Fibroblast of lung (primary cell): ENCODE measurements around the gene ZDHHC14. TPM values are rescaled to one million over a fixed set of nuclear protein-coding genes. Genes with fewer than 3 reads are reported as not detected.

Source experiments
- DNase-seq, 2 donors: peaks; one replicate each; pipeline versions ENCODE4 v3.0.0 to v3.0.0-alpha.2; 2010; ENCODE audit warnings: low read depth in 2 of 2
- H2AFZ ChIP-seq: 2 replicates; pipeline ENCODE4 v1.5.1; 2012; ENCODE audit warnings: low read length, control low read depth, inconsistent platforms
- H3K27ac ChIP-seq: 2 replicates; pipeline ENCODE4 v1.5.1; 2011; ENCODE audit warnings: low read length, control low read depth; ENCODE audit not compliant: insufficient read depth
- H3K27me3 ChIP-seq: 2 replicates; pipeline ENCODE4 v1.5.1; 2011; ENCODE audit warnings: mild to moderate bottlenecking, low read length; ENCODE audit not compliant: control insufficient read depth, insufficient read depth
- H3K36me3 ChIP-seq: 2 replicates; pipeline ENCODE4 v1.5.1; 2011; ENCODE audit warnings: low read length; ENCODE audit not compliant: control insufficient read depth, insufficient read depth
- H3K4me1 ChIP-seq: 2 replicates; pipeline ENCODE4 v1.5.1; 2011; ENCODE audit warnings: low read length; ENCODE audit not compliant: control insufficient read depth, insufficient read depth; ENCODE audit errors: extremely low read depth
- H3K4me2 ChIP-seq: 2 replicates; pipeline ENCODE4 v1.5.1; 2011; ENCODE audit warnings: low read length, control low read depth; ENCODE audit not compliant: insufficient read depth; ENCODE audit errors: extremely low read depth
- H3K4me3 ChIP-seq, 4 experiments: fragments of 200-600 bp in 1 of 4; sonication (generic) in 1 of 4; replicated peaks in 1 of 4; 2 replicates each; pipeline ENCODE4 v1.5.1; 2011 to 2016; ENCODE audit warnings: low read length in 4 of 4, low read depth in 3 of 4, mild to moderate bottlenecking in 3 of 4, control low read depth in 2 of 4, inconsistent platforms in 1 of 4, mixed read lengths in 1 of 4; ENCODE audit not compliant: insufficient read depth in 1 of 4; ENCODE audit errors: control extremely low read depth in 1 of 4
- H3K79me2 ChIP-seq: 2 replicates; pipeline ENCODE4 v1.5.1; 2012; ENCODE audit warnings: mild to moderate bottlenecking, low read length, inconsistent platforms; ENCODE audit not compliant: control insufficient read depth, insufficient read depth
- H3K9ac ChIP-seq: 2 replicates; pipeline ENCODE4 v1.5.1; 2011; ENCODE audit warnings: mild to moderate bottlenecking, low read length, control low read depth; ENCODE audit not compliant: insufficient read depth
- H3K9me3 ChIP-seq: 2 replicates; pipeline ENCODE4 v1.5.1; 2012; ENCODE audit warnings: low read depth, low read length; ENCODE audit not compliant: control insufficient read depth, insufficient read depth
- H4K20me1 ChIP-seq: 2 replicates; pipeline ENCODE4 v1.5.1; 2011; ENCODE audit warnings: low read length; ENCODE audit not compliant: control insufficient read depth, insufficient read depth; ENCODE audit errors: extremely low read depth
- CTCF ChIP-seq, 2 donors: IDR thresholded peaks in 1 of 2; conservative IDR thresholded peaks in 1 of 2; 1 replicate in 1 of 2; 2 replicates in 1 of 2; pipeline ENCODE4 v1.5.1; 2011 to 2012; ENCODE audit warnings: low read length in 2 of 2, control low read depth in 1 of 2, inconsistent platforms in 1 of 2, low read depth in 1 of 2, mild to moderate bottlenecking in 1 of 2
- EZH2 ChIP-seq: IDR thresholded peaks from 2 replicates; pipeline ENCODE4 v1.5.1; 2012; ENCODE audit warnings: low read length, control low read depth, mild to moderate bottlenecking; ENCODE audit errors: missing control alignments
- polyA plus RNA-seq, 2 donors: library from polyadenylated mRNA; depleted of rRNA in 1 of 2; stranded (reverse) in 1 of 2; unstranded in 1 of 2; fragments of >200 nt; gene quantifications; 2 replicates each; pipeline ENCODE4 v1.2.1, GENCODE V29; 2011 to 2012; ENCODE audit warnings: missing spikeins in 1 of 2
- total RNA-seq: library from RNA; depleted of rRNA; stranded (reverse); fragments of >200 nt; gene quantifications from 2 replicates; pipeline ENCODE4 v1.2.1, GENCODE V29; 2014

The ZDHHC14 gene
- total and polyA plus RNA-seq, 2 donors (not counting 1 experiment from before 2014, with no cell fraction given), result 1.7 to 3.5 TPM

GRCh38 chr6:157386454-157386853 is 5.5 kb downstream of the ZDHHC14 start:
- DNase-seq, result no peak
- Histone ChIP-seq H3K36me3 (no peaks in the 10 kb centered on the region), H2AFZ (no peak overlapping the region), H3K4me2 (no peak overlapping the region), H3K4me1 (no peaks in the 10 kb centered on the region), H3K4me3 (no peak overlapping the region), H3K27ac (no peak overlapping the region), H3K79me2 (no peaks in the 10 kb centered on the region), H4K20me1 (no peaks in the 10 kb centered on the region), H3K9ac (no peak overlapping the region), H3K27me3 (no peaks in the 10 kb centered on the region), H3K9me3 (no peaks in the 10 kb centered on the region)
- TF ChIP-seq EZH2 (no peak), CTCF (conservative IDR thresholded peaks at IDR 0.05 in 1 of 2, IDR thresholded peaks at IDR 0.05 in 1 of 2; ENCODE audit: low read depth in 1 of 2, low read length in 2 of 2) (no peak)

- H3K4me3 ChIP-seq, result no peak overlapping the region
- no peaks in the 10 kb centered on the region for H3K27me3 ChIP-seq
- no peak overlapping the region for H3K4me2 ChIP-seq
- no peaks in the 10 kb centered on the region for H3K4me1 ChIP-seq
- H3K27ac ChIP-seq, result no peak overlapping the region
- DNase-seq, result no peak
- no peaks in the 10 kb centered on the region for H4K20me1 ChIP-seq
- no peaks in the 10 kb centered on the region for H3K36me3 ChIP-seq
- no peaks in the 10 kb centered on the region for H3K9me3 ChIP-seq
- no peak overlapping the region for H2AFZ ChIP-seq
- TF ChIP-seq CTCF (conservative IDR thresholded peaks at IDR 0.05 in 1 of 2, IDR thresholded peaks at IDR 0.05 in 1 of 2; ENCODE audit: low read depth in 1 of 2, low read length in 2 of 2) (no peak), EZH2 (no peak)
- H3K79me2 ChIP-seq, result no peaks in the 10 kb centered on the region
- H3K9ac ChIP-seq, result no peak overlapping the region
Measured at GRCh38 chr6:157388924-157389323, 7.9 kb downstream of the ZDHHC14 start.

- no peak overlapping the region for H3K4me3 ChIP-seq
Measured at GRCh38 chr6:157390273-157391060, 9.5 kb downstream of the ZDHHC14 start.

More at GRCh38 chr6:157390273-157391060, 9.5 kb downstream of the ZDHHC14 start:
- H4K20me1 ChIP-seq, result no peaks in the 10 kb centered on the region
- H3K36me3 ChIP-seq, result no peaks in the 10 kb centered on the region
- no peak for DNase-seq
- H2AFZ ChIP-seq, result no peak overlapping the region
- no peak overlapping the region for H3K27ac ChIP-seq
- no peaks in the 10 kb centered on the region for H3K27me3 ChIP-seq
- H3K4me2 ChIP-seq, result no peak overlapping the region
- H3K9me3 ChIP-seq, result no peaks in the 10 kb centered on the region
- TF ChIP-seq EZH2 (no peak), CTCF (conservative IDR thresholded peaks at IDR 0.05 in 1 of 2, IDR thresholded peaks at IDR 0.05 in 1 of 2; ENCODE audit: low read depth in 1 of 2, low read length in 2 of 2) (no peak)
- no peak overlapping the region for H3K9ac ChIP-seq
- no peaks in the 10 kb centered on the region for H3K4me1 ChIP-seq
- H3K79me2 ChIP-seq, result no peaks in the 10 kb centered on the region
